ENCODE measurements around the gene AXL. TPM values are rescaled to one million over a fixed set of nuclear protein-coding genes. Genes with fewer than 3 reads are reported as not detected.

Gene AXL
- total RNA-seq, 4 donors from 2014 or later: 19.7 to 52.4 (median 25.6) TPM

GRCh38 chr19:41310033-41310831 is 91.2 kb downstream of the AXL start, which contains the start of gene CCDC97:
TSS of gene CCDC97 (plus strand) at chr19:41310172. CDS start at chr19:41310311, 139 bp downstream.
- 1% methylated on average over 35 to 47 of the region's 47 CpGs for WGBS, 2 donors (ENCODE audit: low coverage in 1 of 2)
- Histone ChIP-seq H3K4me1 (peaks cover 22 to 52% (median 34%) of the 10 kb centered on the region in 4 donors), H3K27me3 (no peaks in the 10 kb centered on the region), H3K4me3 (peak within 1 kb of the TSS; percentile 60 to 67 (median 64)), H3K36me3 (peaks cover 0 to 28% (median 10%) of the 10 kb centered on the region in 4 donors), H3K27ac (peak within 1 kb of the TSS; percentile 91 to 96 (median 93)), H3K9me3 (no peaks in the 10 kb centered on the region)
- DNase-seq: peak; percentile 90
- intact Hi-C loops (cut with DNase I; ENCODE audit: low total_unique reads): no loop called here
- in situ Hi-C loops (cut with MboI; ENCODE audit: low pct_ligation_motif_present in 1 of 4, low pct_unique_long_range_greater_than_20kb in 1 of 4, low sequenced_read_pairs in 3 of 4): no loop called here
- TF ChIP-seq POLR2AphosphoS5 (IDR thresholded peaks at IDR 0.05) (peak; percentile 61 to 88 (median 73)), EP300 (IDR thresholded peaks at IDR 0.05; ENCODE audit: low read depth) (no peak), CTCF (IDR thresholded peaks at IDR 0.05) (no peak), POLR2A (IDR thresholded peaks at IDR 0.05) (peak; percentile 76)

GRCh38 chr19:41311072-41311471 is 92.0 kb downstream of the AXL start:
- in situ Hi-C loops (cut with MboI; ENCODE audit: low pct_ligation_motif_present in 1 of 4, low pct_unique_long_range_greater_than_20kb in 1 of 4, low sequenced_read_pairs in 3 of 4): no loop called here
- Histone ChIP-seq H3K36me3 (peaks cover 0 to 23% (median 6%) of the 10 kb centered on the region in 4 donors), H3K4me1 (peaks cover 22 to 48% (median 34%) of the 10 kb centered on the region in 4 donors), H3K27ac (peak overlapping the region; percentile 91 to 96 (median 93)), H3K27me3 (no peaks in the 10 kb centered on the region), H3K9me3 (no peaks in the 10 kb centered on the region), H3K4me3 (peak overlapping the region in 3 of 4 donors; percentile 60 to 67 (median 66))
- TF ChIP-seq POLR2AphosphoS5 (IDR thresholded peaks at IDR 0.05) (no peak), POLR2A (IDR thresholded peaks at IDR 0.05) (no peak), CTCF (IDR thresholded peaks at IDR 0.05) (no peak), EP300 (IDR thresholded peaks at IDR 0.05; ENCODE audit: low read depth) (no peak)
- WGBS, 2 donors (ENCODE audit: low coverage in 1 of 2): 60 to 100% methylated on average over 2 to 5 of the region's 5 CpGs
- no peak for DNase-seq
- intact Hi-C loops (cut with DNase I; ENCODE audit: low total_unique reads): no loop called here

Small RNA genes lying within 50 kb of the gene (small RNA-seq; reads per million reads assigned to genes)
- 0 to 0.28 (median 0) reads per million in 4 donors for gene RN7SL34P

Other genes with a start within 250 kb of the AXL start
- gene CYP2B6, start 227.9 kb upstream of the AXL start, total RNA-seq: 1 to 10 TPM; 1.4 to 9.7 (median 5.5) TPM
- not detected for gene CYP2A13, start 130.8 kb upstream of the AXL start, total RNA-seq
- gene CYP2F1, start 104.8 kb upstream of the AXL start, total RNA-seq: not detected
- 10 to 100 TPM in 2 of 4 donors, 1 to 10 TPM in 2; 4.2 to 30.7 (median 14.9) TPM for gene CYP2S1, start 26.0 kb upstream of the AXL start, total RNA-seq
- 100 to 1,000 TPM; 115 to 296 (median 145) TPM for gene HNRNPUL1, start 45.1 kb downstream of the AXL start, total RNA-seq
- gene CCDC97, start 90.9 kb downstream of the AXL start, total RNA-seq: 10 to 100 TPM; 10.1 to 22.4 (median 15.4) TPM
- 10 to 100 TPM in 2 of 4 donors, 1 to 10 TPM in 2; 4.4 to 30.3 (median 9.7) TPM for gene TGFB1, start 134.7 kb downstream of the AXL start, total RNA-seq
- 1 to 10 TPM in 2 of 4 donors, not detected in 2; 6.4 to 9.3 TPM for gene B9D2, start 144.9 kb downstream of the AXL start, total RNA-seq
- 10 to 100 TPM in 1 of 4 donors, 1 to 10 TPM in 2, not detected in 1; 4.8 to 11.4 (median 9.4) TPM for gene TMEM91, start 157.3 kb downstream of the AXL start, total RNA-seq
- gene EXOSC5, start 178.1 kb downstream of the AXL start, total RNA-seq: 10 to 100 TPM in 3 of 4 donors, 1 to 10 TPM in 1; 4.0 to 20.6 (median 10.8) TPM
- gene BCKDHA, start 178.6 kb downstream of the AXL start, total RNA-seq: 10 to 100 TPM; 12.0 to 29.9 (median 20.9) TPM
- gene B3GNT8, start 208.2 kb downstream of the AXL start, total RNA-seq: 100 to 1,000 TPM in 1 of 4 donors, 10 to 100 TPM in 3; 18.5 to 225 (median 49.1) TPM
- gene DMAC2, start 220.7 kb downstream of the AXL start, total RNA-seq: 10 to 100 TPM; 15.9 to 65.8 (median 50.1) TPM
- gene ERICH4, start 223.9 kb downstream of the AXL start, total RNA-seq: not detected

All from transverse colon (tissue), 4 donors.